Gastroesophageal sphincter (tissue), 3 donors: Measurements from ENCODE around the gene ABHD6.

Experiments used
- CTCF ChIP-seq, 4 experiments: fragments of 200-600 bp in 2 of 4; fragments of 450-650 bp in 2 of 4; sonication (generic) in 1 of 4; IDR thresholded peaks; one replicate each; pipeline ENCODE4 v1.5.1; 2017 to 2019; ENCODE audit warnings: antibody characterized with exemption in 4 of 4, mild to moderate bottlenecking in 2 of 4, moderate library complexity in 2 of 4
- POLR2A ChIP-seq, 2 donors: fragments of 450-650 bp; IDR thresholded peaks; one replicate each; pipeline ENCODE4 v1.6.1; 2017; ENCODE audit warnings: antibody characterized with exemption in 2 of 2, mild to moderate bottlenecking in 2 of 2, moderate library complexity in 1 of 2
- POLR2AphosphoS5 ChIP-seq: sonication (generic); formaldehyde crosslinking; IDR thresholded peaks from one replicate; pipeline ENCODE4 v1.6.1; 2017; ENCODE audit warnings: antibody characterized with exemption

GRCh38 chr3:58189691-58190090, 47.9 kb upstream of the ABHD6 start:
- TF ChIP-seq CTCF (IDR thresholded peaks at IDR 0.05) (no peak), POLR2A (IDR thresholded peaks at IDR 0.05) (no peak), POLR2AphosphoS5 (no peak)
